AG09309 (cell line): ENCODE measurements around the gene DOK4.

ENCODE experiments used
- DNase-seq: peaks from one replicate; pipeline ENCODE4 v3.0.0-alpha.2; 2010; ENCODE audit warnings: low read depth
- H3K4me3 ChIP-seq: 2 replicates; pipeline ENCODE4 v1.5.1; 2011; ENCODE audit warnings: mild to moderate bottlenecking, low read depth, low read length, moderate library complexity; ENCODE audit not compliant: control insufficient read depth
- CTCF ChIP-seq: IDR thresholded peaks from 2 replicates; pipeline ENCODE4 v1.5.1; 2011; ENCODE audit warnings: mild to moderate bottlenecking, low read depth, low read length, inconsistent platforms; ENCODE audit not compliant: insufficient read depth, control insufficient read depth; ENCODE audit errors: missing control alignments

The DOK4 gene

GRCh38 chr16:57424583-57424982, 61.7 kb downstream of the DOK4 start:
- DNase-seq = no peak
- H3K4me3 ChIP-seq = no peak overlapping the region
- TF ChIP-seq CTCF = no peak

DNA sequence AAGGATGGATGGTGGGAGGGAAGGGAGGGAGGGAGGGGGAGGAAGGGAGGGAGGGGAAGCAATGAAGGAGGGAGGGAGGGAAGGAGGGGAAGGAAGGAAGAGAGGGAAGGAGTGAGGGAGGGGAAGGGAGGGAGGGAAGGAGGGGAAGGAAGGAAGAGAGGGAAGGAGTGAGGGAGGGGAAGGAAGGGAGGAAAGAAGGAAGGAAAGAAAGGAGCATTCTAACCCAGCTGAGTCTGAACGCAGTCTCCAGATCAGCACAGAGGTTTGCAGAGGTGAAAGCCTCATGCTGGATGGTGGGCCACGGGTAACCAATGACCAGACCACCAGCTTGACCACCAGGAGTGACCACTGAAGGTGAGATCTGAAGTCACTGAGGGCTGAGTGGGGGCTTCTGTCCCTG, 63.1 kb downstream of the DOK4 start:
- no peak for TF ChIP-seq CTCF
- no peak for DNase-seq
- no peak overlapping the region for H3K4me3 ChIP-seq

DNA sequence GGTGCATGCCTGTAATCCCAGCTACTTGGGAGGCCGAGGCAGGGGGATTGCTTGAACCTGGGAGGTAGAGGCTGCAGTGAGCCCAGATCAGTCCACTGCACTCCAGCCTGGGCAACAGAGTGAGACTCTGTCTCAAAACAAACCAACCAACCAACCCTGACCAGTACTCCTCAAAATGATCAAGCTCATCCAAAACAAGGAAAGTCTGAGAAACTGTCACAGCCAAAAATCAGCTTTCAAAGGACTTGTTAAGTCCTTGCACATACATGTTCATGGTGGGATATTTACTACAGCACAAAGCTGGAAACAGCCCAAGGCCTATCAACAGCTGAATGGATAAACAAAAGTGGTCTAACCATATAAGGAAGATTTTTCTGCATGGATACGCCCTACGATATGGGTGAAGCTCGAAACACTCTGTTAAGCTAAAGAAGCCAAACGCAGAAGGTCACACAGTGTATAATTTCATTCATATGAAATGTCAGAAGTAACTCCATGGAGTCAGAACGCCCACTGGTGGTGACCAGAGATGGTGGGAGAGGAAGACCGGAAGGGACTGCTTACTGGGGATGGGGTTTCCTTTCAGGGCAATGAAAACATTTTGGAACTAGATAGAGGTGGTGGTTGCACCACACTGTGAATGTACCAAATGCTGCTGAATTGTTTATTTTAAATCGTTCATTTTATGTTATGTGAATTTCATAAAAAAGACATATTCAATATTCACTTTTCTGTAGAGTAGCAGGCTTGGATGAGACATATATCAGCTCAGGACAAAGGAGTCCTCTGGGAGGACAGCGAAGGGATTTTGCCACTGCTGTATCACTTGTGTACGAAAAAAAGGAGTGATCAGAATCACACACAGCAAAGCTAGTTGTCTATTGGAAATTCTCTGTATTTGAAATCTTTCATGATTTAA, 64.0 kb downstream of the DOK4 start:
- no peak overlapping the region for H3K4me3 ChIP-seq
- no peak for DNase-seq
- peak; percentile 85 for TF ChIP-seq CTCF
